GM19324 (cell line): Measurements from ENCODE around the gene RNASE11.

ENCODE experiments used
- ATAC-seq: cut with Tn5 transposase; IDR thresholded peaks from one replicate; pipeline ENCODE4 v1.9.1; 2021; ENCODE audit warnings: mild to moderate bottlenecking, moderate library complexity; ENCODE audit not compliant: unreplicated experiment, low FRiP score

The RNASE11 gene

DNA sequence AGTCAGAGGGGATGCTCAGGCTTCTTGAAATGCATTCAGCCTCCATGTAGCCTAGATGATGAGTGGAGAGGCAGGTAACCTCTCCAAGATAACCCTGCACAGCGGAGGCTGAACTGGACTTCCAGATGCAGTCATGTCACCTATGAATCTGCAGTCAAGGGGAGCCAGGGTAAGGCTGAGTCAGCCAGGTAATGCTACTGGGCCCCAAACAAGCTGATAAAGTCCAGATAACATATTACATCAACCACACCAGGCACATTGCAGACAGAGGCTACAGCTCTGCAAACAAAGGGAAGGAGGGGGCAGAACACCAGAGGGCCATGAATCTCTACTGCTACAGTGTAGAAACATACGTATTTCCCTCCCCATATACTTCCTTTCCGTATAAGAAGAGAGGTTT, 40.9 kb downstream of the RNASE11 start:
- ATAC-seq = no peak

GRCh38 chr14:20539906-20540305, 47.9 kb downstream of the RNASE11 start:
- ATAC-seq = no peak
